Endothelial cell of umbilical vein (primary cell): Measurements from ENCODE around the gene TPM3. TPM values are rescaled to one million over a fixed set of nuclear protein-coding genes. Genes with fewer than 3 reads are reported as not detected.

Experiments
- BruUV-seq: library from RNA; stranded (reverse); fragments of 400-500 nt; replicated peaks from 2 replicates; lab custom pipeline; 2021; lab: Mats Ljungman, UMichigan
- CTCF ChIA-PET: fragments of 300-600, 350-600 bp; sonication (Branson Sonifier 250); formaldehyde crosslinking; loops from one replicate; lab custom pipeline; 2021; ENCODE audit warnings: antibody characterized with exemption, inconsistent platforms; lab: Charles Lee
- POLR2A ChIA-PET: fragments of 300-600, 350-600 bp; sonication (Branson Sonifier 250); formaldehyde crosslinking; loops from one replicate; lab custom pipeline; 2021; ENCODE audit warnings: antibody characterized with exemption, inconsistent platforms; lab: Charles Lee
- DNase-seq: peaks from one replicate; pipeline ENCODE4 v3.0.0-alpha.2; 2011; ENCODE audit warnings: low read depth, low spot score
- FAIRE-seq: peaks from 2 replicates; lab custom pipeline; 2011; peaks lifted over from hg19 to GRCh38; lab: Jason Lieb, UNC
- H2AFZ ChIP-seq: 2 replicates; pipeline ENCODE4 v1.6.0; 2012; ENCODE audit warnings: low read depth, low read length, control low read depth, inconsistent platforms
- H3K27ac ChIP-seq: 2 replicates; pipeline ENCODE4 v1.5.1; 2011; ENCODE audit warnings: low read depth, mild to moderate bottlenecking, control low read depth, low read length, moderate library complexity; ENCODE audit not compliant: insufficient read depth
- H3K27me3 ChIP-seq, 2 experiments: 2 replicates each; pipeline versions ENCODE4 v1.6.0 to v1.6.1; 2011; ENCODE audit warnings: low read length in 2 of 2, mixed read lengths in 1 of 2; ENCODE audit not compliant: control insufficient read depth in 2 of 2, insufficient read depth in 2 of 2
- H3K36me3 ChIP-seq, 2 experiments: 2 replicates in 1 of 2; 3 replicates in 1 of 2; pipeline ENCODE4 v1.5.1; 2011; ENCODE audit warnings: low read length in 2 of 2, mild to moderate bottlenecking in 1 of 2, moderate library complexity in 1 of 2; ENCODE audit not compliant: control insufficient read depth in 2 of 2, insufficient read depth in 2 of 2; ENCODE audit errors: extremely low read depth in 1 of 2
- H3K4me1 ChIP-seq: 3 replicates; pipeline ENCODE4 v1.5.1; 2011; ENCODE audit warnings: mild to moderate bottlenecking, low read length; ENCODE audit not compliant: control insufficient read depth, insufficient read depth; ENCODE audit errors: extremely low read depth
- H3K4me2 ChIP-seq: 2 replicates; pipeline ENCODE4 v1.6.1; 2011; ENCODE audit warnings: low read length, control low read depth, mixed read lengths; ENCODE audit not compliant: insufficient read depth
- H3K4me3 ChIP-seq, 3 experiments: fragments of 200-600 bp in 1 of 3; sonication (generic), shearing (Covaris generic) in 1 of 3; replicated peaks in 1 of 3; 2 replicates each; pipeline ENCODE4 v1.5.1; 2011 to 2016; ENCODE audit warnings: control low read depth in 3 of 3, low read length in 3 of 3, mild to moderate bottlenecking in 2 of 3, inconsistent platforms in 1 of 3, low read depth in 1 of 3, moderate library complexity in 1 of 3; ENCODE audit not compliant: insufficient read depth in 1 of 3
- H3K79me2 ChIP-seq: 2 replicates; pipeline ENCODE4 v1.6.0; 2012; ENCODE audit warnings: low read length, inconsistent platforms; ENCODE audit not compliant: control insufficient read depth, insufficient read depth
- H3K9ac ChIP-seq: replicated peaks from 2 replicates; pipeline ENCODE3; 2011; ENCODE audit warnings: low read length, control low read depth; ENCODE audit not compliant: insufficient read depth; ENCODE audit errors: extremely low read depth
- H3K9me1 ChIP-seq: replicated peaks from 3 replicates; pipeline ENCODE4 v1.6.0; 2011; ENCODE audit warnings: mild to moderate bottlenecking, low read length; ENCODE audit not compliant: control insufficient read depth, insufficient read depth; ENCODE audit errors: extremely low read depth
- H3K9me3 ChIP-seq: replicated peaks from 2 replicates; pipeline ENCODE4 v1.5.1; 2012; ENCODE audit warnings: low read length, inconsistent platforms; ENCODE audit not compliant: control insufficient read depth, insufficient read depth
- H4K20me1 ChIP-seq: replicated peaks from 2 replicates; pipeline ENCODE3; 2011; ENCODE audit warnings: mild to moderate bottlenecking, low read length; ENCODE audit not compliant: control insufficient read depth, insufficient read depth; ENCODE audit errors: extremely low read depth
- CTCF ChIP-seq, 2 donors: IDR thresholded peaks; 1 replicate in 1 of 2; 2 replicates in 1 of 2; pipeline ENCODE4 v1.5.1; 2011; ENCODE audit warnings: low read length in 2 of 2, mild to moderate bottlenecking in 2 of 2, moderate library complexity in 2 of 2, control low read depth in 1 of 2, inconsistent platforms in 1 of 2, low read depth in 1 of 2; ENCODE audit not compliant: insufficient read depth in 1 of 2; ENCODE audit errors: extremely low read depth in 1 of 2
- EZH2 ChIP-seq: IDR thresholded peaks from 2 replicates; pipeline ENCODE4 v1.6.1; 2012; ENCODE audit warnings: borderline replicate concordance, low read depth, mild to moderate bottlenecking, moderate library complexity, low read length, inconsistent platforms; ENCODE audit not compliant: severe bottlenecking
- FOS ChIP-seq: IDR thresholded peaks from 2 replicates; pipeline ENCODE4 v1.6.1; 2011; ENCODE audit warnings: mild to moderate bottlenecking, low read length, moderate library complexity, borderline replicate concordance; ENCODE audit not compliant: insufficient read depth
- GATA2 ChIP-seq: IDR thresholded peaks from 2 replicates; pipeline ENCODE4 v1.7.0; 2011; ENCODE audit warnings: low read depth, mild to moderate bottlenecking, moderate library complexity, mixed read lengths, low read length; ENCODE audit not compliant: insufficient read length, insufficient read depth
- JUN ChIP-seq: IDR thresholded peaks from 2 replicates; pipeline ENCODE4 v1.6.1; 2011; ENCODE audit warnings: borderline replicate concordance, low read depth; ENCODE audit not compliant: insufficient read length, insufficient read depth
- MAX ChIP-seq: IDR thresholded peaks from 2 replicates; pipeline ENCODE4 v1.6.1; 2011; ENCODE audit not compliant: insufficient read depth, insufficient read length
- MYC ChIP-seq: IDR thresholded peaks from one replicate; pipeline ENCODE4 v1.6.1; 2011; ENCODE audit warnings: mild to moderate bottlenecking, low read depth, low read length
- POLR2A ChIP-seq: IDR thresholded peaks from 2 replicates; pipeline ENCODE4 v1.6.1; 2012; ENCODE audit warnings: low read depth, mild to moderate bottlenecking, control low read depth, low read length
- POLR2AphosphoS5 ChIP-seq: IDR thresholded peaks from 2 replicates; pipeline ENCODE4 v1.6.1; 2012; ENCODE audit warnings: low read depth, mild to moderate bottlenecking, control low read depth, low read length, moderate library complexity; ENCODE audit not compliant: insufficient read depth
- dilution Hi-C: fragments of 300-500 bp; cut with MboI; formaldehyde crosslinking; loops from one replicate; pipeline ENCODE4 v1.15.0; 2019; ENCODE audit warnings: low sequenced_read_pairs; ENCODE audit not compliant: extremely low pct_ligation_motif_present
- intact Hi-C: fragments of 100-400 bp; cut with micrococcal nuclease; formaldehyde crosslinking; loops from one replicate; pipeline ENCODE4 v1.10.0; 2022
- polyA plus RNA-seq, 4 experiments: library from polyadenylated mRNA; depleted of rRNA in 3 of 4; stranded (reverse) in 3 of 4; unstranded in 1 of 4; fragments of >200 nt; gene quantifications; 2 replicates each; pipeline versions ENCODE4 v1.2.1 to v1.2.3, GENCODE V29; 2011 to 2012; ENCODE audit warnings: missing spikeins in 1 of 4
- total RNA-seq: library from RNA; stranded (reverse); gene quantifications from 2 replicates; pipeline ENCODE4 v1.2.3, GENCODE V29; 2021

The TPM3 gene
- total and polyA plus RNA-seq, 2 donors (not counting 3 experiments of a cell fraction or from before 2014, with no cell fraction given) = 395 to 927 TPM

DNA sequence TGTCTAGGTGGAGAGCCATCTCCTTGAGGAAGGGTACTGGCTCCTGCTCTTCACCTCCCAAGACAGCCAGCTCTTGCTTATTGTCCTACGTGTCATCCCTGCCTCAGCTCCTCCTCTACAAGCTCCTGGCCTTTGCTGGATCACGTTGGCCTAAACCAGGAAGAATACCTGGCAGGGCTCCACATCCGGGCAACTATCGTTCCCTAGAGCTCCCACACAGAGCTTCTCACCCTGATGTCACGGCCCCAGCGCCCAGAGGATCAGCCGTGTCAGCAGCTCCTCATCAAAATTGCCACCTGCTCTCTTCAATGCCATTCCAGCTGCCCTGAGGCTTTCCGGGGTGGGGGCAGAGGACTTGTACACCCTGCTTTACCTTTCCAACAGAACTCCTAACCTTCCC, 1.9 kb upstream of the TPM3 start:
- ChIA-PET CTCF (interaction anchor here (2.8 kb wide), 1 partner anchor 142 kb away, joined by 15 read pairs; no protein-coding TSS in a partner anchor), POLR2A (interaction anchor here (0.9 kb wide), 1 partner anchor 11 kb away, joined by 3 read pairs; no protein-coding TSS in a partner anchor)
- no peaks in the 10 kb centered on the region for H4K20me1 ChIP-seq
- DNase-seq = no peak
- H3K36me3 ChIP-seq = no peaks in the 10 kb centered on the region
- H3K9me1 ChIP-seq = no peaks in the 10 kb centered on the region
- no peak overlapping the region for H3K27ac ChIP-seq
- intact Hi-C loops (loop anchor here (10.0 kb wide), 1 partner anchor 281 kb away; no protein-coding TSS in a partner anchor), dilution Hi-C loops (no loop called here)
- H3K4me1 ChIP-seq = peaks cover 23% of the 10 kb centered on the region
- no peak overlapping the region for H3K9ac ChIP-seq
- H3K9me3 ChIP-seq = no peaks in the 10 kb centered on the region
- FAIRE-seq = no peak
- peaks cover 10 to 14% of the 10 kb centered on the region in 2 experiments for H3K27me3 ChIP-seq
- no TSS peak for BruUV-seq
- no peak overlapping the region for H3K4me3 ChIP-seq
- no peaks in the 10 kb centered on the region for H3K79me2 ChIP-seq
- H2AFZ ChIP-seq = no peak overlapping the region
- H3K4me2 ChIP-seq = no peak overlapping the region
- no peak for TF ChIP-seq MYC
- TF ChIP-seq EZH2 = no peak
- TF ChIP-seq GATA2 = no peak
- no peak for TF ChIP-seq JUN
- TF ChIP-seq FOS = no peak
- TF ChIP-seq POLR2A = no peak
- no peak for TF ChIP-seq POLR2AphosphoS5
- no peak for TF ChIP-seq MAX
- TF ChIP-seq CTCF (IDR thresholded peaks at IDR 0.05; ENCODE audit: extremely low read depth in 1 of 2, insufficient read depth in 1 of 2, low read depth in 1 of 2, low read length in 2 of 2) = no peak
